HUDEP-2 (cell line): ENCODE results near the gene AKAP7.
A peak's percentile ranks its signal among the peaks of the same experiment; 100 is the strongest.

ENCODE experiments used
- DNase-seq, 76 experiments: peaks; one replicate each; lab custom pipeline; 2025; ENCODE audit not compliant: unreplicated experiment in 76 of 76; lab: John Stamatoyannopoulos, UW

The AKAP7 gene

GRCh38 chr6:131197716-131198115 is 62.4 kb downstream of the AKAP7 start:
- DNase-seq, result no peak

- DNase-seq, result peak in 4 of 76 experiments; percentile 1 to 22 (median 4)
Measured at GRCh38 chr6:131199568-131200272, 64.5 kb downstream of the AKAP7 start.

- DNase-seq, result no peak
Measured at GRCh38 chr6:131205481-131206244, 70.4 kb downstream of the AKAP7 start.

GRCh38 chr6:131206463-131207251 is 71.4 kb downstream of the AKAP7 start:
- no peak for DNase-seq

- DNase-seq, result no peak
Measured at GRCh38 chr6:131208787-131209186, 73.5 kb downstream of the AKAP7 start.

GRCh38 chr6:131210469-131210868 is 75.2 kb downstream of the AKAP7 start:
- no peak for DNase-seq

- DNase-seq, result no peak
Measured at GRCh38 chr6:131212024-131212423, 76.8 kb downstream of the AKAP7 start.

- no peak for DNase-seq
Measured at GRCh38 chr6:131212913-131213312, 77.6 kb downstream of the AKAP7 start.

- DNase-seq, result no peak
Measured at GRCh38 chr6:131213501-131213990, 78.3 kb downstream of the AKAP7 start.

- no peak for DNase-seq
Measured at GRCh38 chr6:131215219-131215618, 80.0 kb downstream of the AKAP7 start.

- DNase-seq, result no peak
Measured at GRCh38 chr6:131216246-131216645, 81.0 kb downstream of the AKAP7 start.

GRCh38 chr6:131222773-131223172 is 87.5 kb downstream of the AKAP7 start:
- DNase-seq, result no peak

- DNase-seq, result no peak
Measured at GRCh38 chr6:131223416-131223815, 88.1 kb downstream of the AKAP7 start.

GRCh38 chr6:131225127-131225526 is 89.9 kb downstream of the AKAP7 start:
- DNase-seq, result no peak

GRCh38 chr6:131225959-131226358 is 90.7 kb downstream of the AKAP7 start:
- DNase-seq, result no peak

- no peak for DNase-seq
Measured at GRCh38 chr6:131226459-131227157, 91.3 kb downstream of the AKAP7 start.

- DNase-seq, result no peak
Measured at GRCh38 chr6:131227158-131227543, 91.9 kb downstream of the AKAP7 start.

- no peak for DNase-seq
Measured at GRCh38 chr6:131231103-131231502, 95.8 kb downstream of the AKAP7 start.

- no peak for DNase-seq
Measured at GRCh38 chr6:131231891-131232290, 96.6 kb downstream of the AKAP7 start.

GRCh38 chr6:131244942-131245341 is 109.7 kb downstream of the AKAP7 start:
- DNase-seq, result no peak

GRCh38 chr6:131250122-131250521 is 114.9 kb downstream of the AKAP7 start:
- DNase-seq, result no peak
